Measurements from ENCODE around the gene ZNF700.

Gene ZNF700

DNA sequence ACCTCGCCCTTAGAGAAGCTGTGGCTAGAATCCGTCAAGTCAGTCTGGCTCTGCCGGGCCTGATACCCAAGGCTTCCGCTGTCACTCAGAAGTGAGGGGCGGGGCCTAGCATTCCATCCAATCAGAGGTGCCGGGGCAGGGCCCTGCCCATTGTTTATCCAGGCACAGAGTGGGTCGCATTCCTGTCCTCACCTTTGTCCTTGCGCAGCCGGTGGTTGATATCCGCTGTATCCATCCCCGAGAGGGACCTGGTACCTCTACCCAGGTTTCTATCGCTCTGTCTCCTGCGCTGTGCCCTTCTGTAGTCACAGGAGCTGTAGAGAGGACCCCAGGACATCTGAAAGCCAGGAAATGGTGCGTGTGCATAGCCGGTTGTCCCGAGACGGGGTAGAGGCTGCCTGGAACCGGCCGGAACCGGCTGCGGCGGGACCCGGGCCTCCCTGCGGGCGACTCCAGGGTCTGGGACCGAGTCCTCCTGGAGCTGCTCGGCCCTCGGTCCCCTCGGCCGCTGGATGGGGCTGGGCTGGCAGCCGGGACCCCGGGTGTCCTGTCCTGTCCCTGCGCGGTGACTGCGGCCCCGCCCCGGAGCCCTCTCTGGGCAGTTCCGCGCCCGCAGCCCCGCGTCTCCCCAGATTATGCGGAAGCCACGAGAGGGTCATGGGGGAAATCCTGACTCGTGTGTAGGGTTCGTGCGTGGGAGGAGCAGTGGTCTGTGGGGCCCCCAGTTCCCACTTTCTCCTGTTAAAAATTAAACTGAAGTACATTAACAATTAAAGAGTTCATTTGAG lies 40.1 kb downstream of the ZNF700 start, which contains the start of gene ZNF763:
ZNF763 (plus strand) TSS at position 183 of the 788 bp plus-strand sequence; CDS start at position 352, 169 bp downstream.
- Histone ChIP-seq H3K27me3 (ENCODE audit: insufficient read depth, low read length) (no peaks in the 10 kb centered on the region), H3K27ac (ENCODE audit: low read depth, low read length) (peak within 1 kb of the TSS; percentile 86), H3K36me3 (ENCODE audit: insufficient read depth, low read length) (no peaks in the 10 kb centered on the region), H2AFZ (ENCODE audit: low read length, unreplicated experiment) (peak within 1 kb of the TSS; percentile 97), H3K4me1 (ENCODE audit: control insufficient read depth, insufficient read depth, low read length, unreplicated experiment) (peaks cover 5% of the 10 kb centered on the region), H3K79me2 (ENCODE audit: control insufficient read depth, insufficient read depth, low read length, unreplicated experiment) (no peaks in the 10 kb centered on the region), H3K4me3 (ENCODE audit: low read depth, low read length) (peak within 1 kb of the TSS; percentile 99)

DNA sequence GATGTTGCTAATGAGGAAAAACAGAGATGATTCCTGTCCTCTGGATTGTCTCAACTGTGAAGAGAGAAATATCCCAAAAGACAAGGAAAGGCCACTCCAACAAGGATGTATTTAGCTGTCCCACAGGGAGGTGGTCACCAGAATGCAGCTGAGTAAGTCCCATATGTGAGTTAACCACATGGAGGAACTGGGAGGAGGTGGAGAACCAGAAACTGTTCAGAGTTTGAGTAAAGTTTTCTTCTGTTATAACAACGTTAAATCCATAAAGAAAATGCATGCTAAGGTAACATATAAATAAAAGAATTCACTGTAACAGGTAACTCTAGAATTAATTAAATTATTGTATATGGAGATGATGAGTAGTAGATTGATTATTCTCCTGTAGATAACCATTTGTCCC lies 45.3 kb downstream of the ZNF700 start:
- Histone ChIP-seq H3K4me3 (ENCODE audit: low read depth, low read length) (no peak overlapping the region), H2AFZ (ENCODE audit: low read length, unreplicated experiment) (no peak overlapping the region), H3K27me3 (ENCODE audit: insufficient read depth, low read length) (no peaks in the 10 kb centered on the region), H3K79me2 (ENCODE audit: control insufficient read depth, insufficient read depth, low read length, unreplicated experiment) (no peaks in the 10 kb centered on the region), H3K27ac (ENCODE audit: low read depth, low read length) (no peak overlapping the region), H3K36me3 (ENCODE audit: insufficient read depth, low read length) (no peaks in the 10 kb centered on the region), H3K4me1 (ENCODE audit: control insufficient read depth, insufficient read depth, low read length, unreplicated experiment) (no peaks in the 10 kb centered on the region)

DNA sequence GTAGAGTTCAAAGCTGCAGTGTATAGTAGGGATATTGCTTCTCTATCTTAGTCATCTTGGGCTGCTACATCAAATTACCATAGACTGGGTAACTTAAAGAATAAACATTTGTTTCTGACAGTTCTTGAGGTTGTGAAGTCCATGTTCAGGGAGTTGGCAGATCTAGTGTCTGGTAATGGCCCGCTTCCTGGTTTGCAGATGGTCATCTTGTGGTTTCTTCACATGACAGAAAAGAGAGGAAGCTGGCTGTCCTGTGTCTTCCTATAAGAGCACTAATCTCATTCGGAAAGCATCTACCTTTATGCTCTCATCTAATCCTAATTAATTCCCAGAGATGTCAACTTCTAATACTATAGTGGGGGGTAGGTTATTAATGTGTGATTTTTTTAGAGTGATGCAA lies 46.1 kb downstream of the ZNF700 start:
- no peaks in the 10 kb centered on the region for H3K36me3 ChIP-seq (ENCODE audit: insufficient read depth, low read length)
- H3K4me3 ChIP-seq (ENCODE audit: low read depth, low read length): no peak overlapping the region
- H2AFZ ChIP-seq (ENCODE audit: low read length, unreplicated experiment): no peak overlapping the region
- H3K27ac ChIP-seq (ENCODE audit: low read depth, low read length): no peak overlapping the region
- no peaks in the 10 kb centered on the region for H3K27me3 ChIP-seq (ENCODE audit: insufficient read depth, low read length)
- H3K79me2 ChIP-seq (ENCODE audit: control insufficient read depth, insufficient read depth, low read length, unreplicated experiment): no peaks in the 10 kb centered on the region
- H3K4me1 ChIP-seq (ENCODE audit: control insufficient read depth, insufficient read depth, low read length, unreplicated experiment): no peaks in the 10 kb centered on the region

DNA sequence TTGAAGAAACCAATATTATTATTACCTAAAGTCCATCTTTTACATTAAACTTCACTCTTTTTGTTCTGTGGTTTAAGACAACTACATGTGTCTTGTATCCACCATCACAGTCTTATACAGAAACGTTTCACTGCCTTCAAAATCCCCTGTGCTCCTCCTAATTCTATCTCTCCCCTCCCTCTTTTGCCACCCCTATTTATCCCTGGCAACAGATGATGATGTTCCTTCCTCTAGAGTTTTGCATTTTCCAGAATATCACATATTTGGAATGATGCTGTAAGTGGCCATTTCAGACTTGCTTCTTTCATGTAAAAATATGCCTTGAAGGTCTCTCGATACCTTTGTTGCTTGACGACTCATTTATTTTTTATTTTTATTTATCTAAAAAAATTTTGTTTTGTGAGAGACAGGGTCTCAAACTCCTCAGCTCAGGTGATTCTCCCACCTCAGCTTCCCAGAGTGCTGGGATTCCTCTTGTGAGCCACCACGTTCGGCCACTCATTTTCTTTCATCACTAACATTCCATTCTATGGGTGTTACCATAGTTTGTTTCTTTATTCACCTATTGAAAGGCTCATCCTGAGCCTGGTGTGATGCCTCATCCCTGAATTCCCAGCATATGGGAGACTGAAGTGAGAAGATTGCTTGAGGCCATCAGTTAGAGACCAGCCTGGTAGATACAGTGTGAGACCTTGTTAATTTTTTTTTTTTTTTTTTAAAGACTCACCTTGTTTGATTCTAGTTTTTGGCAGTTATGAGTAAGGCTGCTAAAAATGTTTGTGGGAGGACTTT lies 48.3 kb downstream of the ZNF700 start:
- no peak overlapping the region for H2AFZ ChIP-seq (ENCODE audit: low read length, unreplicated experiment)
- H3K27ac ChIP-seq (ENCODE audit: low read depth, low read length): no peak overlapping the region
- no peaks in the 10 kb centered on the region for H3K79me2 ChIP-seq (ENCODE audit: control insufficient read depth, insufficient read depth, low read length, unreplicated experiment)

DNA sequence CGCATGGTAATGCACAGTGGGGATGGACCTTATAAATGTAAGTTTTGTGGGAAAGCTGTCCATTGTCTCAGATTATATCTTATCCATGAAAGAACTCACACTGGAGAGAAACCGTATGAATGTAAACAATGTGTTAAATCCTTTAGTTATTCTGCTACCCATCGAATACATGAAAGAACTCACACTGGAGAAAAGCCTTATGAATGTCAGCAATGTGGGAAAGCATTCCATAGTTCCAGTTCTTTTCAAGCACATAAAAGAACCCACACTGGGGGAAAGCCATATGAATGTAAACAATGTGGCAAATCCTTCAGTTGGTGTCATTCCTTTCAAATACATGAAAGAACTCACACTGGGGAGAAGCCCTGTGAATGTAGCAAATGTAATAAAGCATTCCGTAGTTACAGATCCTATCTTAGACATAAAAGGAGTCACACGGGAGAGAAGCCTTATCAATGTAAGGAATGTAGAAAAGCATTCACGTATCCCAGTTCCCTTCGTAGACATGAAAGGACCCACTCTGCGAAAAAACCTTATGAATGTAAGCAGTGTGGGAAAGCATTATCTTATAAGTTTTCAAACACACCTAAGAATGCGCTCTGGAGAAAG lies 53.7 kb downstream of the ZNF700 start:
- Histone ChIP-seq H3K27me3 (ENCODE audit: insufficient read depth, low read length) (no peaks in the 10 kb centered on the region), H2AFZ (ENCODE audit: low read length, unreplicated experiment) (no peak overlapping the region), H3K4me1 (ENCODE audit: control insufficient read depth, insufficient read depth, low read length, unreplicated experiment) (no peaks in the 10 kb centered on the region), H3K4me3 (ENCODE audit: low read depth, low read length) (no peak overlapping the region), H3K79me2 (ENCODE audit: control insufficient read depth, insufficient read depth, low read length, unreplicated experiment) (no peaks in the 10 kb centered on the region), H3K36me3 (ENCODE audit: insufficient read depth, low read length) (peaks cover 12% of the 10 kb centered on the region), H3K27ac (ENCODE audit: low read depth, low read length) (no peak overlapping the region)

More for the DNA sequence above, 48.3 kb downstream of the ZNF700 start:
- no peaks in the 10 kb centered on the region for H3K4me1 ChIP-seq (ENCODE audit: control insufficient read depth, insufficient read depth, low read length, unreplicated experiment)
- H3K36me3 ChIP-seq (ENCODE audit: insufficient read depth, low read length): peaks cover 6% of the 10 kb centered on the region
- H3K27me3 ChIP-seq (ENCODE audit: insufficient read depth, low read length): no peaks in the 10 kb centered on the region
- H3K4me3 ChIP-seq (ENCODE audit: low read depth, low read length): no peak overlapping the region

DNA sequence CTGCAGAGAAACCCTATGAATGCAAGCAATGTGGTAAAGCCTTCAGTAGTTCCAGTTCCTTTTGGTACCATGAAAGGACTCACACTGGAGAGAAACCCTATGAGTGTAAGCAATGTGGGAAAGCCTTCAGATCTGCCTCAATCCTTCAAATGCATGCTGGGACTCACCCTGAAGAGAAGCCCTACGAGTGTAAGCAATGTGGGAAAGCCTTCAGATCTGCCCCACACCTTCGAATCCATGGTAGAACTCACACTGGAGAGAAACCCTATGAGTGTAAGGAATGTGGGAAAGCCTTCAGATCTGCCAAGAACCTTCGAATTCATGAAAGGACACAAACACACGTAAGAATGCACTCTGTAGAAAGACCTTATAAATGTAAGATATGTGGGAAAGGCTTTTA lies 54.6 kb downstream of the ZNF700 start:
- H3K79me2 ChIP-seq (ENCODE audit: control insufficient read depth, insufficient read depth, low read length, unreplicated experiment): no peaks in the 10 kb centered on the region
- no peak overlapping the region for H3K4me3 ChIP-seq (ENCODE audit: low read depth, low read length)
- H3K27me3 ChIP-seq (ENCODE audit: insufficient read depth, low read length): no peaks in the 10 kb centered on the region
- H2AFZ ChIP-seq (ENCODE audit: low read length, unreplicated experiment): no peak overlapping the region
- peaks cover 12% of the 10 kb centered on the region for H3K36me3 ChIP-seq (ENCODE audit: insufficient read depth, low read length)
- no peaks in the 10 kb centered on the region for H3K4me1 ChIP-seq (ENCODE audit: control insufficient read depth, insufficient read depth, low read length, unreplicated experiment)
- no peak overlapping the region for H3K27ac ChIP-seq (ENCODE audit: low read depth, low read length)

DNA sequence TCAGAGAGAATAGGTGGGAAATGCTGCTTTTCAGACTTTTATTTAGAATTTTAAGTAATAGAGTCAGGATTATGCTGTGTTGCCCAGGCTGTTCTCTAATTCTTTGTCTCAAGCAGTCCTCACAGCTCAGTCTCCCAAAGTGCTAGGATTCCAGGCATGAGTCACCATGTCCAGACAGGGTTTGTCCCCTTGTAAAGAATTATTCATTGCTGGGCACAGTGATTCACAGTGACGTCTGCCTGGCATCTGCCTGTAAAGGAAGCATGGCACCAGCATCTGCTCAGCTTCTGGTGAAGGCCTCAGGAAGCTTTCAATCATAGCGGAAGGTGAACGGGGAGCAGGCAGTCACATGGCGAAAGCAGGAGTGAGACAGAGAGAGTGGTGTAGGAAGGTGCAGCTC lies 57.6 kb downstream of the ZNF700 start:
- Histone ChIP-seq H3K27ac (ENCODE audit: low read depth, low read length) (no peak overlapping the region), H2AFZ (ENCODE audit: low read length, unreplicated experiment) (no peak overlapping the region), H3K79me2 (ENCODE audit: control insufficient read depth, insufficient read depth, low read length, unreplicated experiment) (no peaks in the 10 kb centered on the region), H3K4me3 (ENCODE audit: low read depth, low read length) (no peak overlapping the region), H3K36me3 (ENCODE audit: insufficient read depth, low read length) (peaks cover 11% of the 10 kb centered on the region), H3K27me3 (ENCODE audit: insufficient read depth, low read length) (no peaks in the 10 kb centered on the region), H3K4me1 (ENCODE audit: control insufficient read depth, insufficient read depth, low read length, unreplicated experiment) (no peaks in the 10 kb centered on the region)

DNA sequence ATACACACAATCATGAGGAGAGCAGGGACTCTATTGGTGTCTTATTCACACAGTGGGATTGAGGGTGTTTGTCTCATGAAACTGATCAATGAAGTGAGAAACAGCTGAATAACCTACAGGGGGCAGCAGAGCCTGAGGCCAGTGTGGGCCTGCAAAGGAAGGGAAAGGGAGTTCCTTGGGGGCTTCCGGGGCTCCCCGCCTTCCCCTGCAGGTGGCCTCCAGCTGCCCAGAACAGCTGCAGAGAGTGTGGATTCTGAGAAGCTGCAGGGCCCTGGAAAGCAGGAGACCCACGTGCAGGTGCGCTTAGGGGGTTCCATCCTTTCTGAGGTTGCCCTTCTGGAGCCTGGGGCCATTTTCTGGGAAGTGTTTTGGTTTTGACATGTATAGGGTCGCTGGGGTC lies 60.1 kb downstream of the ZNF700 start:
- Histone ChIP-seq H2AFZ (ENCODE audit: low read length, unreplicated experiment) (no peak overlapping the region), H3K27me3 (ENCODE audit: insufficient read depth, low read length) (no peaks in the 10 kb centered on the region), H3K79me2 (ENCODE audit: control insufficient read depth, insufficient read depth, low read length, unreplicated experiment) (peaks cover 3% of the 10 kb centered on the region), H3K36me3 (ENCODE audit: insufficient read depth, low read length) (no peaks in the 10 kb centered on the region), H3K4me3 (ENCODE audit: low read depth, low read length) (no peak overlapping the region), H3K4me1 (ENCODE audit: control insufficient read depth, insufficient read depth, low read length, unreplicated experiment) (no peaks in the 10 kb centered on the region), H3K27ac (ENCODE audit: low read depth, low read length) (no peak overlapping the region)

DNA sequence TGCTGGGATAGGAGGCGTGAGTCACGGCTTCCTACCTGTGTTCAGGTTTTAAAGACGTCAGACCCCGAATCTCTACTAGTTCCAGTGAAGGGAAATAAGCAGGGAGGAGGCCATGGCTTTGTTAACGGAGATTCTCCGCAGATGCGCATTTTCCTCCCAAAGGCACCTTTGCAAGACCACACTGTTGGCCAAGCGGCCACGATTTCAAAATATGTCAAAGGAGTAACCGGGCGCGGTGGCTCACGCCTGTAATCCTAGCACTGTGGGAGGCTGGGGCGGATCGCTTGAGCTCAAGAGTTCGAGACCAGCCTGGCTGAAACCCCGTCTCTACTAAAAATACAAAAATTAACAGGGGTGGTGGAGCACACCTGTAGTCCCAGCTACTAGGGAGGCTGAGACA lies 61.8 kb downstream of the ZNF700 start:
- Histone ChIP-seq H2AFZ (ENCODE audit: low read length, unreplicated experiment) (no peak overlapping the region), H3K4me3 (ENCODE audit: low read depth, low read length) (no peak overlapping the region), H3K36me3 (ENCODE audit: insufficient read depth, low read length) (no peaks in the 10 kb centered on the region), H3K4me1 (ENCODE audit: control insufficient read depth, insufficient read depth, low read length, unreplicated experiment) (peaks cover 4% of the 10 kb centered on the region), H3K79me2 (ENCODE audit: control insufficient read depth, insufficient read depth, low read length, unreplicated experiment) (peaks cover 12% of the 10 kb centered on the region), H3K27ac (ENCODE audit: low read depth, low read length) (no peak overlapping the region), H3K27me3 (ENCODE audit: insufficient read depth, low read length) (no peaks in the 10 kb centered on the region)

DNA sequence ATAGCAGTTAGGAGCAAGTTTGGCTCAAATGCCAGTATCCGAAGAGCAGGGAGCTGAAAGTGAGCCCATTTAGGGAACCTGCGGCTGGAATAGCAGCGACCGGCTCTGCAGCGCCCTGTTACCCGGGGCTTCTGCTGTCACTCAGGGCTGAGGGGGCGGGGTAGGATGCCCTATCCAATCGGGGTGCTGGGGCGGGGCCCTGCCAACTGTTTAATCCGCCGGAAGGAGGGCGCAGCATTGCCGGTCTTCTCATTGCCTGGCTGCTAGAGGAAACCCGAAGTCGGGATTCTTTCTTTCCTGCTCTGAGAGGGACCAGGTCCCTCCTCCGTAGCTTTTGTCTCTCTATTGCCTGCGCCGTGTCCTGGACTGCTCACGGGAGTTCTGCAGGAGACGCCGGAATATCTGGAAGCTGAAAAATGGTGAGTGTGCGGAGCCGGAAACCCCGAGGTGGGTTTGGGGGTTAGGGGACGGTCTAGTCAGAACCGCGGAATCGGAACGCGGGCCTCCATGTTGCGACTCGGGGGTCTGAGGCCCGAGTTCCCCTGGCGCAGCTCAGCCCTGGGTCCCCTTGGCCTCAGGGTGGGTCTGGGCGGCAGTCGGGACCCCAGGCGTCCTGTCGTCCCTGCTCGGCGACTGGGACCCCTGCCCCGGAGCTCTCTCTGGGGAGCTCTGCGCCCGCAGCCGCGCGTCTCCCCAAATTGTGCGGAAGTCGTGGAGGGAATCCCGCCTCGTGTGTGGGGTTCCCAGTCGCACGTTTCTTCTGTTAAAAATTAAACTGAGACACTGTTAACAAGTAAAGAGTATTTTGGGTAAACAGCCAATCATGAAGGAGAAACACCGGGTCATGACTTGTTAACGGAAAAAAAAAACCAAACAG lies 62.7 kb downstream of the ZNF700 start:
- H3K36me3 ChIP-seq (ENCODE audit: insufficient read depth, low read length): no peaks in the 10 kb centered on the region
- H3K4me1 ChIP-seq (ENCODE audit: control insufficient read depth, insufficient read depth, low read length, unreplicated experiment): peaks cover 11% of the 10 kb centered on the region
- no peaks in the 10 kb centered on the region for H3K27me3 ChIP-seq (ENCODE audit: insufficient read depth, low read length)
- peak overlapping the region; percentile 94 for H2AFZ ChIP-seq (ENCODE audit: low read length, unreplicated experiment)
- H3K4me3 ChIP-seq (ENCODE audit: low read depth, low read length): peak overlapping the region; percentile 97
- peak overlapping the region; percentile 61 for H3K27ac ChIP-seq (ENCODE audit: low read depth, low read length)
- peaks cover 17% of the 10 kb centered on the region for H3K79me2 ChIP-seq (ENCODE audit: control insufficient read depth, insufficient read depth, low read length, unreplicated experiment)
